Measurements from ENCODE around the gene DDX1. TPM values are rescaled to one million over a fixed set of nuclear protein-coding genes. Genes with fewer than 3 reads are reported as not detected.

DDX1 gene
- total and polyA plus RNA-seq, 2 donors (not counting 3 experiments of a cell fraction or from before 2014, with no cell fraction given) = 41.2 to 117 TPM

DNA sequence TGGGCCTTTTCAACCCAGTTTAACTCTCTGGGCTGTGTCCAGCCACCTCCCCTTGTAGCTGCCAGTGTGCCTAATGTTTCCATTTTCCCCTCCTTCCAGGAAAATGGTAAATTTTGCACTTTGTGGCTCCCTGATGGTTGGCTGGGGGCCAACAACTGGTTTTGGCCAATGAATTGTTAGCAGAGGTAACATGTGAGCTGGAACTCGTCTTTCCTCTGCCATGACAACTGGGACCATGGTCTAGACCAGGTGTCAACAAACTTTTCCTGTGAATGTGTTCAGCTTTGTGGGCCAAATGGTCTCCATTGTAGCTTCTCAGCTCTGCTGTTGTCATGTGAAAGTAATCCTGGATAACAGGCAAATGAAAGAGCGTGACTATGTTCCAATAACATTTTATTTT lies 87.2 kb downstream of the DDX1 start:
- FAIRE-seq = no peak
- ChIA-PET POLR2A (no interaction called here), CTCF (no interaction called here)
- H3K36me3 ChIP-seq (ENCODE audit: control insufficient read depth in 2 of 2, extremely low read depth in 1 of 2, insufficient read depth in 2 of 2, low read length in 2 of 2) = no peaks in the 10 kb centered on the region
- dilution Hi-C loops (cut with MboI; ENCODE audit: extremely low pct_ligation_motif_present, low sequenced_read_pairs) (no loop called here), intact Hi-C loops (cut with micrococcal nuclease) (no loop called here)
- no peaks in the 10 kb centered on the region for H3K4me1 ChIP-seq (ENCODE audit: control insufficient read depth, extremely low read depth, insufficient read depth, low read length)
- H3K79me2 ChIP-seq (ENCODE audit: control insufficient read depth, insufficient read depth, low read length) = no peaks in the 10 kb centered on the region
- no peaks in the 10 kb centered on the region for H3K9me1 ChIP-seq (replicated peaks; ENCODE audit: control insufficient read depth, extremely low read depth, insufficient read depth, low read length)
- no peak overlapping the region for H2AFZ ChIP-seq (ENCODE audit: low read depth, low read length)
- H3K27ac ChIP-seq (ENCODE audit: insufficient read depth, low read depth, low read length) = no peak overlapping the region
- H4K20me1 ChIP-seq (replicated peaks; ENCODE audit: control insufficient read depth, extremely low read depth, insufficient read depth, low read length) = no peaks in the 10 kb centered on the region
- H3K4me3 ChIP-seq (replicated peaks in 1 of 3; ENCODE audit: insufficient read depth in 1 of 3, low read depth in 1 of 3, low read length in 3 of 3) = no peak overlapping the region
- BruUV-seq (replicated peaks) = no TSS peak
- DNase-seq (ENCODE audit: low read depth, low spot score) = no peak
- H3K9me3 ChIP-seq (replicated peaks; ENCODE audit: control insufficient read depth, insufficient read depth, low read length) = no peaks in the 10 kb centered on the region
- H3K27me3 ChIP-seq (ENCODE audit: control insufficient read depth in 2 of 2, insufficient read depth in 2 of 2, low read length in 2 of 2) = no peaks in the 10 kb centered on the region
- no peak overlapping the region for H3K4me2 ChIP-seq (ENCODE audit: insufficient read depth, low read length)
- H3K9ac ChIP-seq (replicated peaks; ENCODE audit: extremely low read depth, insufficient read depth, low read length) = no peak overlapping the region
- TF ChIP-seq JUN (IDR thresholded peaks at IDR 0.05; ENCODE audit: borderline replicate concordance, insufficient read depth, insufficient read length, low read depth) = no peak
- TF ChIP-seq, protein P1, sequence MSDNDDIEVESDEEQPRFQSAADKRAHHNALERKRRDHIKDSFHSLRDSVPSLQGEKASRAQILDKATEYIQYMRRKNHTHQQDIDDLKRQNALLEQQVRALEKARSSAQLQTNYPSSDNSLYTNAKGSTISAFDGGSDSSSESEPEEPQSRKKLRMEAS (IDR thresholded peaks at IDR 0.05; ENCODE audit: insufficient read depth, insufficient read length) = no peak
- TF ChIP-seq POLR2A (IDR thresholded peaks at IDR 0.05; ENCODE audit: low read depth, low read length) = no peak
- TF ChIP-seq, protein P2, sequence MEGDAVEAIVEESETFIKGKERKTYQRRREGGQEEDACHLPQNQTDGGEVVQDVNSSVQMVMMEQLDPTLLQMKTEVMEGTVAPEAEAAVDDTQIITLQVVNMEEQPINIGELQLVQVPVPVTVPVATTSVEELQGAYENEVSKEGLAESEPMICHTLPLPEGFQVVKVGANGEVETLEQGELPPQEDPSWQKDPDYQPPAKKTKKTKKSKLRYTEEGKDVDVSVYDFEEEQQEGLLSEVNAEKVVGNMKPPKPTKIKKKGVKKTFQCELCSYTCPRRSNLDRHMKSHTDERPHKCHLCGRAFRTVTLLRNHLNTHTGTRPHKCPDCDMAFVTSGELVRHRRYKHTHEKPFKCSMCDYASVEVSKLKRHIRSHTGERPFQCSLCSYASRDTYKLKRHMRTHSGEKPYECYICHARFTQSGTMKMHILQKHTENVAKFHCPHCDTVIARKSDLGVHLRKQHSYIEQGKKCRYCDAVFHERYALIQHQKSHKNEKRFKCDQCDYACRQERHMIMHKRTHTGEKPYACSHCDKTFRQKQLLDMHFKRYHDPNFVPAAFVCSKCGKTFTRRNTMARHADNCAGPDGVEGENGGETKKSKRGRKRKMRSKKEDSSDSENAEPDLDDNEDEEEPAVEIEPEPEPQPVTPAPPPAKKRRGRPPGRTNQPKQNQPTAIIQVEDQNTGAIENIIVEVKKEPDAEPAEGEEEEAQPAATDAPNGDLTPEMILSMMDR (IDR thresholded peaks at IDR 0.05; ENCODE audit: extremely low read depth in 1 of 2, insufficient read depth in 1 of 2, low read depth in 1 of 2, low read length in 2 of 2) = no peak
- TF ChIP-seq GATA2 (IDR thresholded peaks at IDR 0.05; ENCODE audit: insufficient read depth, insufficient read length, low read depth, low read length) = no peak
- TF ChIP-seq EZH2 (IDR thresholded peaks at IDR 0.05; ENCODE audit: borderline replicate concordance, low read depth, low read length, severe bottlenecking) = no peak

Measured in endothelial cell of umbilical vein (primary cell).